ENCODE data around the gene RASA2. TPM values are rescaled to one million over a fixed set of nuclear protein-coding genes. Genes with fewer than 3 reads are reported as not detected.

Gene RASA2
- polyA plus RNA-seq, 1 of the 3 experiments (the other 2 are of a cell fraction), result 2.4 TPM

GRCh38 chr3:141508067-141508436 is 21.2 kb downstream of the RASA2 start:
- Histone ChIP-seq H3K36me3 (replicated peaks in 1 of 2; ENCODE audit: control insufficient read depth in 1 of 2, insufficient read depth in 2 of 2, low read length in 1 of 2) (peaks cover 2 to 12% of the 10 kb centered on the region in 2 experiments), H3K4me2 (no peak overlapping the region), H3K4me1 (ENCODE audit: control insufficient read depth in 1 of 2, insufficient read depth in 2 of 2, low read depth in 1 of 2, low read length in 1 of 2) (no peaks in the 10 kb centered on the region), H3K9me3 (no peaks in the 10 kb centered on the region), H4K20me1 (ENCODE audit: insufficient read depth) (0 out of 2 replicates have a peak, but pooled peaks cover 10% of the 10 kb centered on the region), H3K79me2 (ENCODE audit: insufficient read depth) (peaks cover 83% of the 10 kb centered on the region), H3K27me3 (ENCODE audit: insufficient read depth) (no peaks in the 10 kb centered on the region), H3K4me3 (ENCODE audit: low read depth in 2 of 2, low read length in 1 of 2) (no peak overlapping the region), H3K9me2 (no peaks in the 10 kb centered on the region), H3K27ac (ENCODE audit: low read depth in 2 of 2, low read length in 1 of 2) (no peak overlapping the region), H2AFZ (ENCODE audit: low read depth) (no peak overlapping the region), H3K9ac (no peak overlapping the region), H3F3A (replicated peaks; ENCODE audit: insufficient read depth) (no peaks in the 10 kb centered on the region)
- no peak for TF ChIP-seq FOXJ3 (CRISPR knock-in tag; IDR thresholded peaks at IDR 0.05)
- no peak for TF ChIP-seq EP300 (IDR thresholded peaks at IDR 0.05; ENCODE audit: borderline replicate concordance in 1 of 2, low read depth in 1 of 2, low read length in 1 of 2)
- TF ChIP-seq GATA2 (CRISPR knock-in tag; IDR thresholded peaks at IDR 0.05), result no peak
- TF ChIP-seq NRF1 (IDR thresholded peaks at IDR 0.05; ENCODE audit: low read depth, low read length), result no peak
- no peak for TF ChIP-seq EZH2phosphoT487 (IDR thresholded peaks at IDR 0.05; ENCODE audit: borderline replicate concordance, low read depth)
- TF ChIP-seq USF1 (IDR thresholded peaks at IDR 0.05; ENCODE audit: borderline replicate concordance, low read depth), result no peak
- no peak for TF ChIP-seq TAF1 (IDR thresholded peaks at IDR 0.05; ENCODE audit: borderline replicate concordance, low read depth, low read length)
- TF ChIP-seq PBX3 (IDR thresholded peaks at IDR 0.05), result no peak
- no peak for TF ChIP-seq NFIC (IDR thresholded peaks at IDR 0.05; ENCODE audit: borderline replicate concordance)
- TF ChIP-seq RAD21 (IDR thresholded peaks at IDR 0.05; ENCODE audit: low read length), result no peak
- no peak for TF ChIP-seq TEAD4 (IDR thresholded peaks at IDR 0.05; ENCODE audit: borderline replicate concordance, insufficient read depth)
- no peak for TF ChIP-seq USF2 (IDR thresholded peaks at IDR 0.05; ENCODE audit: borderline replicate concordance, low read depth, low read length)
- no peak for TF ChIP-seq YY1 (IDR thresholded peaks at IDR 0.05; ENCODE audit: low read depth)
- TF ChIP-seq JUND (IDR thresholded peaks at IDR 0.05), result no peak
- TF ChIP-seq GABPA (IDR thresholded peaks at IDR 0.05; ENCODE audit: low read depth), result no peak
- TF ChIP-seq ELF1 (IDR thresholded peaks at IDR 0.05), result no peak
- ChIA-PET POLR2A (no interaction called here), CTCF (no interaction called here)
- 93% methylated on average over 3 of the region's 3 CpGs for WGBS (ENCODE audit: low lambda C conversion rate)
- no peak for DNase-seq

GRCh38 chr3:141511361-141511760 is 24.5 kb downstream of the RASA2 start:
- 95% methylated on average over 4 of the region's 4 CpGs for WGBS (ENCODE audit: low lambda C conversion rate)
- no peaks in the 10 kb centered on the region for H3K9me2 ChIP-seq
- ChIA-PET CTCF (no interaction called here), POLR2A (no interaction called here)
- H3K4me3 ChIP-seq (ENCODE audit: low read depth in 2 of 2, low read length in 1 of 2), result no peak overlapping the region
- H3K36me3 ChIP-seq (replicated peaks in 1 of 2; ENCODE audit: control insufficient read depth in 1 of 2, insufficient read depth in 2 of 2, low read length in 1 of 2), result peaks cover 17 to 21% of the 10 kb centered on the region in 2 experiments
- H3K4me1 ChIP-seq (ENCODE audit: control insufficient read depth in 1 of 2, insufficient read depth in 2 of 2, low read depth in 1 of 2, low read length in 1 of 2), result no peaks in the 10 kb centered on the region
- peaks cover 51% of the 10 kb centered on the region for H3K79me2 ChIP-seq (ENCODE audit: insufficient read depth)
- H3K9me3 ChIP-seq, result no peaks in the 10 kb centered on the region
- no peak overlapping the region for H3K27ac ChIP-seq (ENCODE audit: low read depth in 2 of 2, low read length in 1 of 2)
- no peak for TF ChIP-seq RFX5 (IDR thresholded peaks at IDR 0.05; ENCODE audit: low read length)
- no peak for TF ChIP-seq TCF12 (IDR thresholded peaks at IDR 0.05)
- no peak for TF ChIP-seq USF2 (IDR thresholded peaks at IDR 0.05; ENCODE audit: borderline replicate concordance, low read depth, low read length)
- no peak for TF ChIP-seq SIN3A (IDR thresholded peaks at IDR 0.05; ENCODE audit: borderline replicate concordance, low read depth, low read length)
- no peak for TF ChIP-seq GATA2 (CRISPR knock-in tag; IDR thresholded peaks at IDR 0.05)
- TF ChIP-seq JUND (IDR thresholded peaks at IDR 0.05), result no peak
- TF ChIP-seq ELF1 (IDR thresholded peaks at IDR 0.05), result no peak
- no peak for TF ChIP-seq FOSL2 (IDR thresholded peaks at IDR 0.05; ENCODE audit: borderline replicate concordance, low read depth)
- no peak for TF ChIP-seq RXRA (IDR thresholded peaks at IDR 0.05; ENCODE audit: borderline replicate concordance, low read depth)
- H2AFZ ChIP-seq (ENCODE audit: low read depth), result no peak overlapping the region
- no peaks in the 10 kb centered on the region for H3K27me3 ChIP-seq (ENCODE audit: insufficient read depth)
- H3K9ac ChIP-seq, result no peak overlapping the region
- no peak overlapping the region for H3K4me2 ChIP-seq
- 0 out of 2 replicates have a peak, but pooled peaks cover 7% of the 10 kb centered on the region for H4K20me1 ChIP-seq (ENCODE audit: insufficient read depth)
- H3F3A ChIP-seq (replicated peaks; ENCODE audit: insufficient read depth), result peaks cover 7% of the 10 kb centered on the region
- no peak for DNase-seq
